ENCODE measurements around the gene CX3CL1.
A peak's percentile ranks its signal among the peaks of the same experiment; 100 is the strongest.

Gene CX3CL1

DNA sequence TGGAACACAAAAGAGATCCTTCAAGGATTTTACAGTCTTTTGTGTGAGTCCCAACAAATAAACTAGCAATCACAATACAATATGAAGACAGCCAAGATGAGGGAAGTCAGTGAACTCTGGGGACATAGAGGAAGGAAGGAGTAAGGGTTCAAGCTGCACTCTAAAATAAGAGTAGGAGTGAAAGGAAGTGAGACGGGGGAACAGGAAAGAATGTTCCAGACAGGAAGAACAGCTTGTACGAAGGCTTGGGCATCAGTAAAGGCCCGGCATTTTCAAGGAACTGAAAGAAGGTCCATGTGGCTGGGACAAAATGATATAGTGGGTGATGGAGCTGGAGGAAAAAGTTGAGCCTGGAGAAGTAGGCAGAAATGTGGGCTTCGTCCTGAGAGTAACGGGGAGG lies 36.8 kb downstream of the CX3CL1 start:
- Histone ChIP-seq H3K9me3 (no peaks in the 10 kb centered on the region), H3K4me1 (peaks cover 0 to 13% (median 4%) of the 10 kb centered on the region in 4 donors), H3K27me3 (no peaks in the 10 kb centered on the region), H3K36me3 (no peaks in the 10 kb centered on the region), H3K27ac (no peak overlapping the region), H3K4me3 (no peak overlapping the region)
- TF ChIP-seq, protein P1, sequence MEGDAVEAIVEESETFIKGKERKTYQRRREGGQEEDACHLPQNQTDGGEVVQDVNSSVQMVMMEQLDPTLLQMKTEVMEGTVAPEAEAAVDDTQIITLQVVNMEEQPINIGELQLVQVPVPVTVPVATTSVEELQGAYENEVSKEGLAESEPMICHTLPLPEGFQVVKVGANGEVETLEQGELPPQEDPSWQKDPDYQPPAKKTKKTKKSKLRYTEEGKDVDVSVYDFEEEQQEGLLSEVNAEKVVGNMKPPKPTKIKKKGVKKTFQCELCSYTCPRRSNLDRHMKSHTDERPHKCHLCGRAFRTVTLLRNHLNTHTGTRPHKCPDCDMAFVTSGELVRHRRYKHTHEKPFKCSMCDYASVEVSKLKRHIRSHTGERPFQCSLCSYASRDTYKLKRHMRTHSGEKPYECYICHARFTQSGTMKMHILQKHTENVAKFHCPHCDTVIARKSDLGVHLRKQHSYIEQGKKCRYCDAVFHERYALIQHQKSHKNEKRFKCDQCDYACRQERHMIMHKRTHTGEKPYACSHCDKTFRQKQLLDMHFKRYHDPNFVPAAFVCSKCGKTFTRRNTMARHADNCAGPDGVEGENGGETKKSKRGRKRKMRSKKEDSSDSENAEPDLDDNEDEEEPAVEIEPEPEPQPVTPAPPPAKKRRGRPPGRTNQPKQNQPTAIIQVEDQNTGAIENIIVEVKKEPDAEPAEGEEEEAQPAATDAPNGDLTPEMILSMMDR (IDR thresholded peaks at IDR 0.05): no peak
- no peak for DNase-seq
- intact Hi-C loops (cut with DNase I; ENCODE audit: low total_unique reads): no loop called here

DNA sequence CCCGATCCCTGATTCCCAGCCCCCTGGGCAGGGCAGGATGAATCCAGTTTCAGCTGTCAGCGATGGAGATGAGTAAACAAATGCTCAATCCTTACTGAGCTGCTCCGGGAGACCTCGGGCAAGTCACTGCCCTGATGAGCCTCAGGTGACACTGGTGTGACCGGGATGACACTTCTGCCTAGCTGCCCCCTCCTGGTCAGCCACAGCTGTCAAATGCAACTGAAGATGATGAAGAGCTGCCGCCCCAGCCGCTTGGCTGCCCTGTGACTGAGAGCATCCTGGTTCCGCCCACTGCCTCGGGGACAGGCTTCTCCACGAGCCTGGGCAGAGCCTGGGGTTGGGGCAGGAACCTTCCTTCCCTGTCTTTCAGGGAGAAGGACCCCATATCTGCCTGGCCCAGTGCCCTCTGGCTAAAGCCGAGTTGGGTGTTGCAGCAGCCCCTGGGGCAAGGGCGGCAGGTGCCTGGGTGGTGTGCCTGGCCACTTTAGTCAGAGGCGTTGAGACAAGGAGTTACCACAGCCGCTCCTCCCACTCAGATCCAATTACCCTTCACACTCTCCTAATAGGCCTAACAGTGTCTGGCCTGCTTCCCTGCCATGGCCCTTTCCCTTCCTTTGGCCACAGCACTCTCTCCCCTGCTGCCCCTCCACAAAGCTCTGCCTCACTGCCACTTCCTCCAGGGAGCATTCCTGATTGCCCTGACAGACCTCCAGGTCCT lies 37.7 kb downstream of the CX3CL1 start:
- TF ChIP-seq, protein P1 (IDR thresholded peaks at IDR 0.05): no peak
- Histone ChIP-seq H3K27me3 (no peaks in the 10 kb centered on the region), H3K4me1 (peaks cover 0 to 13% (median 4%) of the 10 kb centered on the region in 4 donors), H3K9me3 (no peaks in the 10 kb centered on the region), H3K4me3 (no peak overlapping the region), H3K36me3 (no peaks in the 10 kb centered on the region), H3K27ac (no peak overlapping the region)
- peak in 1 of 2 donors; percentile 61 for DNase-seq
- intact Hi-C loops (cut with DNase I; ENCODE audit: low total_unique reads): no loop called here

DNA sequence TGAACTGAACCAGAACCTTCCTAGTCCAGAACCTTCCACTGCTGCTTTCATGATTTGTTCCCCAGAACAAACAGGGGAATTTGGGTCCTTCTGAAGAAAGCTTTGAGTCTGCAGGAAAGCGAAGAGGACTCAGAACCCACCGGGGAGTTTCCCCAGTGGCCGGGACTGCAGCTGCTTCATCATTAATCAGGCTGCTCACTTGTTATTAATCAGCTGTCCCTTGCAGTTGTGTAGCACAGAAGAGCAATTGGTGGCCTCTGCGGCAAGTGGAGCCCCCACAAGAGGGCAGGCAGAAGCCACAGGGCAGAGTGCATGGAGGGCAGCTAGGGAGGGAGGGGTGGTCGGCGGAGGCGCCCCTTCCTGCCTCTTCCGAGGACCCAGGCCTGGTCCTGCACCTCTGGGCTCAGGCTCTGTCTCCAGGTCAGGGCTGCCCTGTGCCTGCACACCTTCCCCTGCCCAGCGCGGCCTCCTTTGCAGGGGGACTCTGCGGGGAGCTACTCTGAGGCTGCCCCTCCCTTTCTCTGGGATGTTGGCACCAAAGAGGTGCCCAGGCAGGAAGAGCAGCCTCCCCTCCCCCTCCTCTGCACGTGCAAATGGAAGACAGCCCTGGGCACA lies 39.2 kb downstream of the CX3CL1 start:
- no peaks in the 10 kb centered on the region for H3K27me3 ChIP-seq
- TF ChIP-seq, protein P1 (IDR thresholded peaks at IDR 0.05): no peak
- intact Hi-C loops (cut with DNase I; ENCODE audit: low total_unique reads): no loop called here
- no peak overlapping the region for H3K4me3 ChIP-seq
- peaks cover 0 to 10% (median 3%) of the 10 kb centered on the region in 4 donors for H3K4me1 ChIP-seq
- H3K27ac ChIP-seq: no peak overlapping the region
- no peaks in the 10 kb centered on the region for H3K9me3 ChIP-seq
- DNase-seq: no peak
- H3K36me3 ChIP-seq: no peaks in the 10 kb centered on the region

DNA sequence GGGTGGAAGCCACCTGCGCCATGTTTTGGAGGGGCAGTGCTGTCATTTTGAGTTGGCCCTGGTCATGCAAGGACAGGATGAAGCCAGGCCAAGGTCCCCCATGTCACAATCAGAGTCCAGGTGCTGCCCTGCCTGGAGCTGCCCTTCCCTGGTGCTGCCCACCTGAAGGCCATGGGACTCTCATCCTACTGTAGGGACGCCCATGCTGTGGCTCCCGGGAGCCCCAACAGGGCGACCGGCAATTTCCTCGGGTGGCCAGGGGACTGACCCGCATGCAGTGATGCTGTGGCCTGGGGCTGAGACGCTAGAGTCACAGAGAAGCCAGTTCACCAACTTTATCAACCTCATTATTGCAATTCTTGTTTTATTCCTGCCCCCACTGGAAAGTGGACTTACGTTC lies 40.3 kb downstream of the CX3CL1 start:
- Histone ChIP-seq H3K27me3 (no peaks in the 10 kb centered on the region), H3K4me1 (peaks cover 0 to 21% (median 12%) of the 10 kb centered on the region in 4 donors), H3K27ac (no peak overlapping the region), H3K36me3 (no peaks in the 10 kb centered on the region), H3K9me3 (no peaks in the 10 kb centered on the region), H3K4me3 (no peak overlapping the region)
- TF ChIP-seq, protein P1 (IDR thresholded peaks at IDR 0.05): no peak
- DNase-seq: no peak
- intact Hi-C loops (cut with DNase I; ENCODE audit: low total_unique reads): no loop called here

DNA sequence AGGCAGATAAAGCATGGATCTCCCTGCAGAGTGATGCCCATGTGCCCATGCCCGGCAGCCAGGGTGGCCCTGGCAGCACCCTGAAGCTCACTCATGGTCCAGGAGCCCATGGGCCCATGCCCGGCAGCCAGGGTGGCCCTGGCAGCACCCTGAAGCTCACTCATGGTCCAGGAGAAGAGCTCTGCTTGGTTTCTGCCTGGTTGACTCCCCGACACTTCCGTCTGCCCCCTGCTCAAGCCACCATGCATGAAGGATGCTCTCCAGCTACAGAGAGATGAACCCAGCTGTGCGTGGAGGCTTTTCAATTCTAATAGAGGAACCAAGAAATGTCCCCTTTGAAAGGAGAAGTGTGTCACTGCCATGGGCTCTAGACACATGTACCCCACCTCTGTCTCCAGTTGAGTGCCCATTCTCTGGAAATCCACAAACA lies 41.0 kb downstream of the CX3CL1 start:
- Histone ChIP-seq H3K27ac (no peak overlapping the region), H3K9me3 (no peaks in the 10 kb centered on the region), H3K27me3 (no peaks in the 10 kb centered on the region), H3K4me1 (peaks cover 0 to 26% (median 15%) of the 10 kb centered on the region in 4 donors), H3K36me3 (no peaks in the 10 kb centered on the region), H3K4me3 (no peak overlapping the region)
- no peak for DNase-seq
- intact Hi-C loops (cut with DNase I; ENCODE audit: low total_unique reads): no loop called here
- TF ChIP-seq, protein P1 (IDR thresholded peaks at IDR 0.05): no peak

Data from tibial artery (tissue), 4 donors.